HCT116 (cell line): ENCODE measurements around the gene FBXL16. TPM values are rescaled to one million over a fixed set of nuclear protein-coding genes. Genes with fewer than 3 reads are reported as not detected.

Source experiments
- ATAC-seq: fragments of 200-7000 bp; cut with Tn5 transposase; 2 replicates; pipeline ENCODE4 v1.9.1; 2020; ENCODE audit warnings: mild to moderate bottlenecking, moderate library complexity
- BruUV-seq: library from RNA; stranded (reverse); fragments of 400-500 nt; replicated peaks from 2 replicates; lab custom pipeline; 2021; lab: Mats Ljungman, UMichigan
- CTCF ChIA-PET: fragments of 300-600 bp; sonication (Branson Sonifier 250); formaldehyde crosslinking; loops from one replicate; lab custom pipeline; 2021; ENCODE audit warnings: antibody characterized with exemption; lab: Charles Lee
- POLR2A ChIA-PET: fragments of 300-600, 350-600 bp; sonication (Branson Sonifier 250); formaldehyde crosslinking; loops from one replicate; lab custom pipeline; 2021; ENCODE audit warnings: antibody characterized with exemption; lab: Charles Lee
- RAD21 ChIA-PET, 2 experiments: fragments of 300-600 bp; sonication (Branson Sonifier 250); formaldehyde crosslinking; loops; one replicate each; lab custom pipeline; 2023; ENCODE audit warnings: low total read pairs in 2 of 2; ENCODE audit not compliant: uncharacterized antibody in 2 of 2, unreplicated experiment in 2 of 2, low non-redundant PET in 1 of 2; lab: Charles Lee
- DNase-seq: peaks from one replicate; pipeline ENCODE4 v3.0.0-alpha.2; 2010; ENCODE audit warnings: low read depth, low spot score
- H2AFZ ChIP-seq: fragments of 200-600 bp; shearing (Covaris generic), sonication (generic); 2 replicates; pipeline ENCODE4 v1.6.1; 2017; ENCODE audit warnings: low read depth, mixed run types, mixed read lengths, antibody characterized with exemption, low read length; ENCODE audit not compliant: poor library complexity, severe bottlenecking
- H3K27ac ChIP-seq: 2 replicates; pipeline ENCODE4 v1.5.1; 2012; ENCODE audit warnings: low read depth, low read length
- H3K27me3 ChIP-seq: fragments of 200-600 bp; sonication (generic); 2 replicates; pipeline ENCODE4 v1.6.1; 2016; ENCODE audit warnings: mixed run types, low read length, mixed read lengths; ENCODE audit not compliant: insufficient read depth
- H3K36me3 ChIP-seq, 2 experiments: fragments of 200-500 bp in 1 of 2; fragments of 200-600 bp in 1 of 2; sonication (Bioruptor generic) in 1 of 2; sonication (generic) in 1 of 2; 2 replicates each; pipeline versions ENCODE4 v1.5.1 to v1.6.1; 2014 to 2016; ENCODE audit warnings: low read length in 2 of 2, inconsistent platforms in 1 of 2, mixed read lengths in 1 of 2, mixed run types in 1 of 2; ENCODE audit not compliant: insufficient read depth in 2 of 2, control insufficient read depth in 1 of 2
- H3K4me1 ChIP-seq, 2 experiments: fragments of 200-600 bp in 1 of 2; sonication (generic) in 1 of 2; 2 replicates each; pipeline versions ENCODE4 v1.5.1 to v1.6.1; 2012 to 2017; ENCODE audit warnings: low read length in 2 of 2, inconsistent platforms in 1 of 2, mild to moderate bottlenecking in 1 of 2, mixed read lengths in 1 of 2, mixed run types in 1 of 2, moderate library complexity in 1 of 2; ENCODE audit not compliant: insufficient read depth in 2 of 2, control insufficient read depth in 1 of 2
- H3K4me2 ChIP-seq: fragments of 200-600 bp; sonication (generic); 2 replicates; pipeline ENCODE4 v1.6.1; 2017; ENCODE audit warnings: mixed run types, low read length, mixed read lengths
- H3K4me3 ChIP-seq, 2 experiments: fragments of 200-600 bp in 1 of 2; sonication (generic) in 1 of 2; replicated peaks in 1 of 2; 2 replicates each; pipeline ENCODE4 v1.5.1; 2011 to 2016; ENCODE audit warnings: low read length in 2 of 2, control low read depth in 1 of 2, low read depth in 1 of 2, mild to moderate bottlenecking in 1 of 2, mixed read lengths in 1 of 2, mixed run types in 1 of 2
- H3K79me2 ChIP-seq: fragments of 200-600 bp; sonication (generic); 2 replicates; pipeline ENCODE4 v1.6.1; 2017; ENCODE audit warnings: mild to moderate bottlenecking, mixed run types, low read length, moderate library complexity, mixed read lengths; ENCODE audit not compliant: insufficient read depth
- H3K9ac ChIP-seq: fragments of 200-600 bp; sonication (generic); 2 replicates; pipeline ENCODE4 v1.6.1; 2016; ENCODE audit warnings: low read length, mixed read lengths
- H3K9me2 ChIP-seq: fragments of 200-600 bp; sonication (generic), shearing (Covaris generic); 2 replicates; pipeline ENCODE4 v1.6.1; 2017; ENCODE audit warnings: mixed run types, mild to moderate bottlenecking, moderate library complexity; ENCODE audit not compliant: insufficient read depth
- H3K9me3 ChIP-seq, 2 experiments: fragments of 200-500 bp in 1 of 2; fragments of 200-600 bp in 1 of 2; sonication (Bioruptor generic) in 1 of 2; sonication (generic) in 1 of 2; 2 replicates each; pipeline ENCODE4 v1.6.1; 2014 to 2017; ENCODE audit warnings: low read length in 2 of 2, mixed read lengths in 2 of 2, inconsistent platforms in 1 of 2, low read depth in 1 of 2, mild to moderate bottlenecking in 1 of 2, mixed run types in 1 of 2, moderate library complexity in 1 of 2; ENCODE audit not compliant: control insufficient read depth in 1 of 2, insufficient read depth in 1 of 2
- H4K20me1 ChIP-seq: fragments of 200-600 bp; sonication (generic), shearing (Covaris generic); 2 replicates; pipeline ENCODE4 v1.6.1; 2017; ENCODE audit warnings: mixed run types, mild to moderate bottlenecking, moderate library complexity; ENCODE audit not compliant: insufficient read depth
- CBX3 ChIP-seq: IDR thresholded peaks from 2 replicates; pipeline ENCODE4 v1.6.1; 2012; ENCODE audit warnings: low read depth
- CEBPB ChIP-seq: IDR thresholded peaks from 2 replicates; pipeline ENCODE4 v1.6.1; 2012; ENCODE audit warnings: low read depth
- EZH2 ChIP-seq: fragments of 200-600 bp; sonication (generic); IDR thresholded peaks from 2 replicates; pipeline ENCODE4 v1.6.1; 2017; ENCODE audit warnings: antibody characterized with exemption, mixed run types
- EZH2phosphoT487 ChIP-seq: fragments of 200-600 bp; IDR thresholded peaks from 2 replicates; pipeline ENCODE4 v1.6.1; 2018; ENCODE audit warnings: antibody characterized with exemption, borderline replicate concordance
- FOSL1 ChIP-seq: IDR thresholded peaks from 2 replicates; pipeline ENCODE4 v1.6.1; 2012; ENCODE audit warnings: low read depth
- POLR2A ChIP-seq: IDR thresholded peaks from 2 replicates; pipeline ENCODE4 v1.7.0; 2011; ENCODE audit warnings: borderline replicate concordance; ENCODE audit not compliant: insufficient read depth, insufficient read length; ENCODE audit errors: extremely low read depth
- POLR2AphosphoS5 ChIP-seq: IDR thresholded peaks from 2 replicates; pipeline ENCODE4 v1.6.1; 2011; ENCODE audit warnings: mild to moderate bottlenecking, low read depth, low read length, moderate library complexity
- RAD21 ChIP-seq: IDR thresholded peaks from 2 replicates; pipeline ENCODE4 v1.6.1; 2012; ENCODE audit warnings: low read depth, mild to moderate bottlenecking
- SIN3A ChIP-seq: IDR thresholded peaks from 2 replicates; pipeline ENCODE4 v1.6.1; 2012; ENCODE audit warnings: low read depth
- ZNF274 ChIP-seq: fragments of 200-500 bp; sonication (Bioruptor generic); IDR thresholded peaks from 2 replicates; pipeline ENCODE4 v1.6.1; 2014; ENCODE audit warnings: mild to moderate bottlenecking, low read depth, low read length, inconsistent platforms
- intact Hi-C: fragments of 100-400 bp; cut with micrococcal nuclease; formaldehyde crosslinking; loops from 2 replicates; pipeline ENCODE4 v1.10.0; 2022
- total RNA-seq: library from RNA; stranded (reverse); gene quantifications from one replicate; pipeline ENCODE4 v1.2.1, GENCODE V29; 2021; ENCODE audit not compliant: unreplicated experiment
- TF ChIP-seq, protein P1 (sequence below): IDR thresholded peaks from 2 replicates; pipeline ENCODE4 v1.6.1; 2012; ENCODE audit warnings: low read depth

FBXL16 gene
- total RNA-seq, 1 experiment from 2014 or later, result 49.7 TPM

DNA sequence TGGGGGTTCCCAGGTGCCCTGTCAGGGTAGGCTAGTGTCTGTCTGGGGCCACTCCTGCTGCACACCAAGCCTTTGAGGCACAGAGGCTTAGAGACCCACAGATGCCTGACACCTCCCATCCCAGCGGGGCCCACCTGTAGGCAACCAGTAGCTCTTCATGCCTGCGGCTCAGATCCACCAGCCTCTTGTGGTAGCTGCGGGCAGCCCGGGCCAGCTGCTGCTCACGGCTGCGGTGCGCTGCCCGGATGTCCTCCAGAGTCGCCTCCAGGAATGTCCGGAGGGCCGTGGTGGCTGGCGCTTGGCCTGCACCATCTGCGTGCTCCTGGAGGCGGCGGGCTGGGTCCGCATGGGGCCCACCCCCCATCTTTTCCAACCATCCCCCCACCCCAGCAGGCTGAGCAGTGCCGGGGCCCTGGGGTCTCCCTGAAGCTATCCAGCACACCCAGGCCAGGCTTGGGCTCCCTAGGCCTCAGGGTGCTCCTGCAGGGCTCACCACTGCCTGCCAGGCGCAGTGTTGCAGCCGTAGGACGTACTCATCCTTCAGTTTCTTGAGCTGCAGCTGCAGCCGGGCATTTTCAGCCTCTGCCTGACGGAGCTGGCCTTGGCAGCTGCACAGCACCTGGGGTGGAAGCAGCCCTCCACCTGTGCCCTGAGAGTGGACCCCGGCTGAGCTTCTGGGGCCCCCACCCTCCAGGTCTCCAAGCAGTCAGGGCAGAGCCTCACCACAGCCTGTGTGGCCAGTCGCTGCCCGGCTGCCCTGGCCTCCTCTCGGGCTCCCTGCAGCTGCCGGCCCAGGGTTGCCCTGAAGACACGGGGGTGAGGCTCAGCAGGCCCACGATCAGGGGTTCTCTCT lies 18.8 kb upstream of the FBXL16 start:
- H3K36me3 ChIP-seq, result no peaks in the 10 kb centered on the region
- H3K4me2 ChIP-seq, result no peak overlapping the region
- H3K9ac ChIP-seq, result no peak overlapping the region
- DNase-seq (no peak), ATAC-seq (no peak)
- no peak for TF ChIP-seq FOSL1
- TF ChIP-seq POLR2A, result peak; percentile 1
- peak; percentile 13; the same call in 1 of the 2 replicates for TF ChIP-seq POLR2AphosphoS5
- no peak for TF ChIP-seq CBX3
- no peaks in the 10 kb centered on the region for H3K27me3 ChIP-seq
- H3K4me1 ChIP-seq, result peaks cover 16 to 58% of the 10 kb centered on the region in 2 experiments
- H3K9me3 ChIP-seq, result no peaks in the 10 kb centered on the region
- H3K27ac ChIP-seq, result no peak overlapping the region
- no TSS peak for BruUV-seq
- intact Hi-C loops, result no loop called here
- CTCF ChIA-PET, result interaction anchor here (1.0 to 2.4 kb wide), 2 partner anchors 12 to 17 kb away, joined by 3 to 10 read pairs; no protein-coding TSS in a partner anchor
- H2AFZ ChIP-seq, result no peak overlapping the region
- H3K9me2 ChIP-seq, result no peaks in the 10 kb centered on the region
- POLR2A ChIA-PET, result interaction anchor here (3.0 kb wide), 1 partner anchor 9 kb away, joined by 20 read pairs; the partner anchor contains the start of gene METRN
- H4K20me1 ChIP-seq, result no peaks in the 10 kb centered on the region
- RAD21 ChIA-PET, result no interaction called here
- H3K4me3 ChIP-seq, result no peak overlapping the region
- peaks cover 19% of the 10 kb centered on the region; the same call in 1 of the 2 replicates for H3K79me2 ChIP-seq

DNA sequence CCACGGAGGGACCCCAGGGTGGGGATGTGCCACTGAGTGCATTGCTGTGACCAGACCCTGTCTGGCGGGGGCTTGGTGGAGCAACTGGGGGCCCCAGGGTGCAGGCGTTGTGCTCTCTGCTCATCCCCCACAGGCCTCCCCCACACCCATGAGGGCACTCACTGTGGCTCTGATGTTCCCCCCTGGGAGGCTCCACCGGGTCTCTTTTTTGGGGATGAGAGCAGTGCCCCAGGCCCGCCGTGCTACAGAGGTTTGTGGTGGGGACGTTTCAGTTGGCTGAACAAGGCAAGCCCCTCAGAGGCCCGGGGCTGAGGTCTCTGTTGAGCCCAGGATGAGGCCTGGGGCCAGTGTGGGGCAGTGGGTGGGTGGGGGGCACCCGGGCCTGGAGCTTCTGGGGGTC lies 18.1 kb upstream of the FBXL16 start:
- no peaks in the 10 kb centered on the region for H3K36me3 ChIP-seq
- H3K9me3 ChIP-seq, result no peaks in the 10 kb centered on the region
- H3K27ac ChIP-seq, result no peak overlapping the region
- ATAC-seq, result no peak
- no peak overlapping the region for H2AFZ ChIP-seq
- no peak overlapping the region for H3K4me2 ChIP-seq
- H4K20me1 ChIP-seq, result no peaks in the 10 kb centered on the region
- no peaks in the 10 kb centered on the region for H3K9me2 ChIP-seq
- ChIA-PET CTCF (interaction anchor here (2.4 kb wide), 1 partner anchor 11 kb away, joined by 10 read pairs; no protein-coding TSS in a partner anchor), POLR2A (no interaction called here), RAD21 (no interaction called here)
- no peak overlapping the region for H3K9ac ChIP-seq
- H3K4me3 ChIP-seq, result no peak overlapping the region
- no TSS peak for BruUV-seq
- intact Hi-C loops, result no loop called here
- no peak for DNase-seq
- H3K4me1 ChIP-seq, result peaks cover 23 to 59% of the 10 kb centered on the region in 2 experiments
- no peaks in the 10 kb centered on the region for H3K27me3 ChIP-seq
- H3K79me2 ChIP-seq, result peaks cover 13% of the 10 kb centered on the region; the same call in 1 of the 2 replicates
- TF ChIP-seq EZH2phosphoT487 (no peak), FOSL1 (no peak), ZNF274 (no peak), POLR2A (no peak), RAD21 (no peak), EZH2 (no peak), CEBPB (no peak), POLR2AphosphoS5 (no peak), SIN3A (no peak)
- TF ChIP-seq, protein P1, sequence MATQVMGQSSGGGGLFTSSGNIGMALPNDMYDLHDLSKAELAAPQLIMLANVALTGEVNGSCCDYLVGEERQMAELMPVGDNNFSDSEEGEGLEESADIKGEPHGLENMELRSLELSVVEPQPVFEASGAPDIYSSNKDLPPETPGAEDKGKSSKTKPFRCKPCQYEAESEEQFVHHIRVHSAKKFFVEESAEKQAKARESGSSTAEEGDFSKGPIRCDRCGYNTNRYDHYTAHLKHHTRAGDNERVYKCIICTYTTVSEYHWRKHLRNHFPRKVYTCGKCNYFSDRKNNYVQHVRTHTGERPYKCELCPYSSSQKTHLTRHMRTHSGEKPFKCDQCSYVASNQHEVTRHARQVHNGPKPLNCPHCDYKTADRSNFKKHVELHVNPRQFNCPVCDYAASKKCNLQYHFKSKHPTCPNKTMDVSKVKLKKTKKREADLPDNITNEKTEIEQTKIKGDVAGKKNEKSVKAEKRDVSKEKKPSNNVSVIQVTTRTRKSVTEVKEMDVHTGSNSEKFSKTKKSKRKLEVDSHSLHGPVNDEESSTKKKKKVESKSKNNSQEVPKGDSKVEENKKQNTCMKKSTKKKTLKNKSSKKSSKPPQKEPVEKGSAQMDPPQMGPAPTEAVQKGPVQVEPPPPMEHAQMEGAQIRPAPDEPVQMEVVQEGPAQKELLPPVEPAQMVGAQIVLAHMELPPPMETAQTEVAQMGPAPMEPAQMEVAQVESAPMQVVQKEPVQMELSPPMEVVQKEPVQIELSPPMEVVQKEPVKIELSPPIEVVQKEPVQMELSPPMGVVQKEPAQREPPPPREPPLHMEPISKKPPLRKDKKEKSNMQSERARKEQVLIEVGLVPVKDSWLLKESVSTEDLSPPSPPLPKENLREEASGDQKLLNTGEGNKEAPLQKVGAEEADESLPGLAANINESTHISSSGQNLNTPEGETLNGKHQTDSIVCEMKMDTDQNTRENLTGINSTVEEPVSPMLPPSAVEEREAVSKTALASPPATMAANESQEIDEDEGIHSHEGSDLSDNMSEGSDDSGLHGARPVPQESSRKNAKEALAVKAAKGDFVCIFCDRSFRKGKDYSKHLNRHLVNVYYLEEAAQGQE, result no peak
